ENCODE results near the gene CFL1.

CFL1 gene

DNA sequence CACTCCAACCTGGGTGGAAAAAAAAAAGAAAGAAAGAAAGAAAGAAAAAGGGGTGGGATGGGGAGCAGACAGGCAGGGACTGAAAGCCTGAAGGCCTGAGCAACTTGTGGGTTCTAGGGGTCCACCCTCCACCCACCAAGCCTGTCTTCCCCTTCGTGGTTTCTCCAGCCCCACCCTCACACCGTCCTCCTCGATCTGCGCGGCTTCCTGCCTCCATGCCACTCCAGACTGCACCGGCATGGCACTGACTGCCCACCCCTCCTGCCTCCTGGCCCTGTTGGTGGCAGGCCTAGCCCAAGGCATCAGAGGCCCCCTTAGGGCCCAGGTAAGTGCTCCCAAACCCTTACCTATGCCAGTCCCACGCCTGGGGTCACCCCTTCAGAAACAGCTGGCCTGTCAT is 21.6 kb upstream of the CFL1 start, which contains the start of gene CTSW:
Gene CTSW, plus strand, starts transcription at position 221 of the 400 bp plus-strand sequence. Its CDS starts 18 bp downstream, at position 239.
- Histone ChIP-seq H4K20me1 (ENCODE audit: insufficient read depth, low read length) (no peaks in the 10 kb centered on the region), H3F3A (ENCODE audit: insufficient read depth, low read length) (no peaks in the 10 kb centered on the region), H2AFZ (ENCODE audit: low read length) (no peak within 1 kb of the TSS), H3K27ac (ENCODE audit: low read length) (no peak within 1 kb of the TSS), H3K79me2 (ENCODE audit: low read length) (peaks cover 8% of the 10 kb centered on the region), H3K9me2 (replicated peaks; ENCODE audit: insufficient read depth, low read length) (no peaks in the 10 kb centered on the region), H3K9ac (ENCODE audit: low read length) (no peak within 1 kb of the TSS), H3K27me3 (replicated peaks; ENCODE audit: insufficient read depth, low read length) (no peaks in the 10 kb centered on the region), H3K9me3 (replicated peaks; ENCODE audit: insufficient read depth, low read length) (no peaks in the 10 kb centered on the region), H3K4me3 (ENCODE audit: low read length) (no peak within 1 kb of the TSS), H3K36me3 (replicated peaks; ENCODE audit: insufficient read depth, low read length) (peaks cover 8% of the 10 kb centered on the region), H3K4me2 (ENCODE audit: low read depth, low read length) (peak within 1 kb of the TSS; percentile 91; the same call in 1 of the 2 replicates), H3K4me1 (ENCODE audit: low read length) (peaks cover 12% of the 10 kb centered on the region; the same call in 1 of the 2 replicates)
- TF ChIP-seq EZH2 (optimal IDR thresholded peaks at IDR 0.05; ENCODE audit: low read depth, low read length), result no peak
- TF ChIP-seq, protein P1, sequence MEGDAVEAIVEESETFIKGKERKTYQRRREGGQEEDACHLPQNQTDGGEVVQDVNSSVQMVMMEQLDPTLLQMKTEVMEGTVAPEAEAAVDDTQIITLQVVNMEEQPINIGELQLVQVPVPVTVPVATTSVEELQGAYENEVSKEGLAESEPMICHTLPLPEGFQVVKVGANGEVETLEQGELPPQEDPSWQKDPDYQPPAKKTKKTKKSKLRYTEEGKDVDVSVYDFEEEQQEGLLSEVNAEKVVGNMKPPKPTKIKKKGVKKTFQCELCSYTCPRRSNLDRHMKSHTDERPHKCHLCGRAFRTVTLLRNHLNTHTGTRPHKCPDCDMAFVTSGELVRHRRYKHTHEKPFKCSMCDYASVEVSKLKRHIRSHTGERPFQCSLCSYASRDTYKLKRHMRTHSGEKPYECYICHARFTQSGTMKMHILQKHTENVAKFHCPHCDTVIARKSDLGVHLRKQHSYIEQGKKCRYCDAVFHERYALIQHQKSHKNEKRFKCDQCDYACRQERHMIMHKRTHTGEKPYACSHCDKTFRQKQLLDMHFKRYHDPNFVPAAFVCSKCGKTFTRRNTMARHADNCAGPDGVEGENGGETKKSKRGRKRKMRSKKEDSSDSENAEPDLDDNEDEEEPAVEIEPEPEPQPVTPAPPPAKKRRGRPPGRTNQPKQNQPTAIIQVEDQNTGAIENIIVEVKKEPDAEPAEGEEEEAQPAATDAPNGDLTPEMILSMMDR (IDR thresholded peaks at IDR 0.05; ENCODE audit: low read length), result no peak
- no peak for TF ChIP-seq EZH2phosphoT487 (IDR thresholded peaks at IDR 0.05; ENCODE audit: low read length)
- DNase-seq, result no peak

DNA sequence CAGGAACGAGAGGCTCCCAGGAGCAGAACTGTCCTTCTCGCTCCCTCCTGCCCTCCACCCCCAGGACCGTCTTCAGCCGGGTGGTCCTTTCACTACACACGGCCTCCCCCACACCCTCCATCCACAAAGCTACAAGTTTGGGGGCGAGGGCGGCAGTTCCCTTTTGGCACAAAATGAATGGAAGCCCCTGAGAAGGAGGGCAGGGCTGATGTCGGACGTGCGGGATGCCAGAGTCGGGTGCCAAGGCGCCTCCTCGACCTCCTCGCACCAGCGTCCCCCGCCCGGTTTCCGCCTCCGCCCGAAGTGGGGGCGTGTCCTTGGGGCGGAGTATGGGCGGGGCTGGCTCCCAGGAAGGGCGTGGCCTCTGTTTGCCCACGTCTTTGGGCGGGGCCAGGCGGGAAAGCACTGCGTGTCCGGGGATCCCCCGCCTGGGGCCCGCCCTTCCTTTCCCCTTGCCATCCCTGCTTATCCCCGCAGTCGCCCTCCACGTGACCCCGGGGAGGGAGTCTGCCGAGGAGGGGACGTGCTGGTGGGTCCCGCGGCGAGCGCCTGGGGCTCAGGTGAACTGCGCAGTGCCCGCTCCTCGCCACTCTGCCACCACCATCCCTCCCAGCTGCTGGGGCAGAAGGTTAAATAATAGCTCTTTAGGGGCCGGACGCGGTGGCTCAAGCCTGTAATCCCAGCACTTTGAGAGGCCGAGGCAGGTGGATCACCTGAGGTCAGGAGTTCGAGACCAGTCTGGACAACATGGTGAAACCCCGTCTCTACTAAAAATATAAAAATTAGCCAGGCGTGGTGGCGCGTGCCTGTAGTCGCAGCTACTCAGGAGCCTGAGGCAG is 15.6 kb upstream of the CFL1 start:
- H3K4me2 ChIP-seq (ENCODE audit: low read depth, low read length), result peak overlapping the region; percentile 97
- TF ChIP-seq EZH2phosphoT487 (IDR thresholded peaks at IDR 0.05; ENCODE audit: low read length), result no peak
- TF ChIP-seq, protein P1 (IDR thresholded peaks at IDR 0.05; ENCODE audit: low read length), result no peak
- no peaks in the 10 kb centered on the region for H3F3A ChIP-seq (ENCODE audit: insufficient read depth, low read length)
- no peaks in the 10 kb centered on the region for H3K27me3 ChIP-seq (replicated peaks; ENCODE audit: insufficient read depth, low read length)
- H3K36me3 ChIP-seq (replicated peaks; ENCODE audit: insufficient read depth, low read length), result no peaks in the 10 kb centered on the region
- no peaks in the 10 kb centered on the region for H4K20me1 ChIP-seq (ENCODE audit: insufficient read depth, low read length)
- peak; percentile 91 for DNase-seq
- peak overlapping the region; percentile 90 for H2AFZ ChIP-seq (ENCODE audit: low read length)
- H3K9me3 ChIP-seq (replicated peaks; ENCODE audit: insufficient read depth, low read length), result no peaks in the 10 kb centered on the region
- H3K4me3 ChIP-seq (ENCODE audit: low read length), result peak overlapping the region; percentile 73
- no peaks in the 10 kb centered on the region for H3K79me2 ChIP-seq (ENCODE audit: low read length)
- 0 out of 2 replicates have a peak, but pooled peaks cover 5% of the 10 kb centered on the region for H3K4me1 ChIP-seq (ENCODE audit: low read length)
- H3K9me2 ChIP-seq (replicated peaks; ENCODE audit: insufficient read depth, low read length), result no peaks in the 10 kb centered on the region
- peak overlapping the region; percentile 40; the same call in 1 of the 2 replicates for H3K27ac ChIP-seq (ENCODE audit: low read length)
- H3K9ac ChIP-seq (ENCODE audit: low read length), result peak overlapping the region; percentile 50; the same call in 1 of the 2 replicates

DNA sequence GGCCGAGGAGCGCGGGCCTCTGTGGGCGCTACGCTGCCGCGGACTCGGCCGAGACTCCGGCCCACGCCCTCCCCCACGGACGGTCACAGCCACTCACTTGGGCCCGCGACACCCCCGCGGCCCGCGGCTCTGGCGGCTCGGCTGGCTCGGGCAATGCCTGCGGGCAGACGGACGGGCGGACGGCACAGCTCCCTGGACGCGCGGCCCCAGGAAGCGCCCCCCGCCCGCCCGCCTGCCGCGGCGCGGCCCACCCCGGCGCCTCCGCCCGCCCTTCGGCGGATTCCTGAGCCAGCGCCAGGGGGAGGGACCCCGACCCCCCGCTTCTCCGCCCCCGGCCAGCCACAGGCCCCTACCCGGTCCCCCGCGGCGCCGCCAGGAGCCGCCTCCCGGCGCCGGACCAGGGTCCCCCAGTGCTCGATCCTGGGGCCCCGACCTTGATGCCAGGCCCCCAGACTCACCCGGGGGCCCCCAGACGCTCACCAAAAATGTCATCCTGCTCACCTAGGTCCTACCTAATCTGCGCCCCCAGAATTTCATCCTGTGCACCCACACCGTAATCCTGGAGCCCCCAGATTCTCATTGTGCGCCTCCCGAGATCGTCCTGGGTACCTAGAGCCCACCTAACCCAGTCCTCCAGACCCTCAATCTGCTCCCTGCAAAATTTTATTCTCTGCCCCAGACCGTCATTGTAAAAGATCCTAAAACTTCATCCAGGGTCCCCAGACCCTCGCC is 14.8 kb upstream of the CFL1 start, which contains the start of gene EFEMP2:
Gene EFEMP2, minus strand, starts transcription at position 215 of the 732 bp plus-strand sequence. CDS start 446 bp downstream, outside the sequence.
- Histone ChIP-seq H3K4me2 (ENCODE audit: low read depth, low read length) (peak within 1 kb of the TSS; percentile 97), H3K79me2 (ENCODE audit: low read length) (no peaks in the 10 kb centered on the region), H3K27me3 (replicated peaks; ENCODE audit: insufficient read depth, low read length) (no peaks in the 10 kb centered on the region), H3K9me3 (replicated peaks; ENCODE audit: insufficient read depth, low read length) (no peaks in the 10 kb centered on the region), H3K4me3 (ENCODE audit: low read length) (peak within 1 kb of the TSS; percentile 73), H3K36me3 (replicated peaks; ENCODE audit: insufficient read depth, low read length) (no peaks in the 10 kb centered on the region), H3F3A (ENCODE audit: insufficient read depth, low read length) (no peaks in the 10 kb centered on the region), H4K20me1 (ENCODE audit: insufficient read depth, low read length) (no peaks in the 10 kb centered on the region), H2AFZ (ENCODE audit: low read length) (peak within 1 kb of the TSS; percentile 90), H3K9me2 (replicated peaks; ENCODE audit: insufficient read depth, low read length) (no peaks in the 10 kb centered on the region), H3K9ac (ENCODE audit: low read length) (peak within 1 kb of the TSS; percentile 50; the same call in 1 of the 2 replicates), H3K4me1 (ENCODE audit: low read length) (0 out of 2 replicates have a peak, but pooled peaks cover 4% of the 10 kb centered on the region), H3K27ac (ENCODE audit: low read length) (peak within 1 kb of the TSS; percentile 40; the same call in 1 of the 2 replicates)
- no peak for DNase-seq
- no peak for TF ChIP-seq EZH2 (optimal IDR thresholded peaks at IDR 0.05; ENCODE audit: low read depth, low read length)
- TF ChIP-seq EZH2phosphoT487 (IDR thresholded peaks at IDR 0.05; ENCODE audit: low read length), result no peak
- TF ChIP-seq, protein P1 (IDR thresholded peaks at IDR 0.05; ENCODE audit: low read length), result no peak

Measured in MM.1S (cell line).